Measurements from ENCODE around the gene RABAC1. TPM values are rescaled to one million over a fixed set of nuclear protein-coding genes. Genes with fewer than 3 reads are reported as not detected.
A peak's percentile ranks its signal among the peaks of the same experiment; 100 is the strongest.
"Not testable (repeated sequence)": the region's sequence is repeated elsewhere in the genome, so short reads cannot be mapped to it uniquely, and the experiment has no call there.

The RABAC1 gene
- total RNA-seq, 1 donor from 2014 or later: 56.7 TPM

- H3K27me3 ChIP-seq (ENCODE audit: low read depth): peaks cover 64% of the 10 kb centered on the region
Observed at GRCh38 chr19:41940731-41941409, 18.3 kb downstream of the RABAC1 start.

DNA sequence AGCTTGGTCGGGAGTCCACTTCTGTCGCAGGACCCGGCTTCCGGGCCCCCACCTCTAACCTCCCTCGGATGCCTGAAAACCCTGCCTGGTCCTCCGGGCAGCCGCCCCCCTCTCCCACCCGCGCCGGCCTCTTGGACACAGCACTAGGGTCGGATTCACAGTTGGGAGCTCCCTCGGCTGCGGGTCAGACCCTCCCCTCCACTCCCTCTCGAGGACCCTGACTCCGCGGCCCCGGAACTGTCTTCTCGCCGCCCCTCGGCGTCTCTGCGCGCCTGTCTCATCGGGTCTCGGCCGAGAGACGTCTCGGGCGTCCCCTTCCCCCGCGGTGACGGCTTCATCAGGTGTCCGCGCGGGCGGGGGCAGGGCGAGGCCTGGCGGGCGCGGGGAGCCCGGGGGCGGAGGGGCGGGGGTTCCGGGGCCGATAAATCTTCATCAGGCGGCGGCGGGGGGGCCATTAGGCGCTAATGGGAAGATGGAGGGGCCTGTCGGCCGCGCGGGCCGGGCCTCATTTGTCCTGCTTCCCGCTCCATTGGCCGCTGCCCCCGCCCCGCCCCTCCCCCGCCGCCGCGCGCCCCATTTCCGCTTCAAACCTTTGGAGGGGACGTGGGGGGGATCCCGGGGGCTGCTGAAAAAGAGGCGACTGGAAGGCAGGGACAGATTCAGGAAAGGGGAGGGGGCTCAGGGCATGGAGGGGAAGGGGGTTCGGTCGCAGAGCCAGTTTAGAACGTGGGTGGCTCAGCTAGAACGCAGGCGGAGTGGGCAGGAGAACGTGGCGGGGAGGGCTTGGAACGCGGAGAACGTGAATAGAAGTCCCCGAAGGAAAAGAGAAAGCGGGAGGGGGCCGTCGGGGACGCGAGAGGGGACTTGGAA is 19.0 kb downstream of the RABAC1 start:
- H3K9me3 ChIP-seq (replicated peaks): no peaks in the 10 kb centered on the region
- H3K36me3 ChIP-seq: no peaks in the 10 kb centered on the region
- no peak for TF ChIP-seq CTCF (IDR thresholded peaks at IDR 0.05; ENCODE audit: borderline replicate concordance)
- intact Hi-C loops (cut with micrococcal nuclease): loop anchor here (10.0 kb wide), 1 partner anchor 75 kb away; the partner anchor contains the start of gene RPS19
- peaks cover 72% of the 10 kb centered on the region for H3K27me3 ChIP-seq (ENCODE audit: low read depth)
- DNase-seq: no peak
- peak overlapping the region; percentile 67 for H3K4me3 ChIP-seq
- peaks cover 16% of the 10 kb centered on the region for H3K4me1 ChIP-seq
- H3K27ac ChIP-seq (replicated peaks): no peak overlapping the region

More at GRCh38 chr19:41940731-41941409, 18.3 kb downstream of the RABAC1 start:
- H3K27ac ChIP-seq (replicated peaks): no peak overlapping the region
- no peaks in the 10 kb centered on the region for H3K36me3 ChIP-seq
- peaks cover 16% of the 10 kb centered on the region for H3K4me1 ChIP-seq
- DNase-seq: no peak
- H3K4me3 ChIP-seq: peak overlapping the region; percentile 67
- no peaks in the 10 kb centered on the region for H3K9me3 ChIP-seq (replicated peaks)
- intact Hi-C loops (cut with micrococcal nuclease): no loop called here
- TF ChIP-seq CTCF (IDR thresholded peaks at IDR 0.05; ENCODE audit: borderline replicate concordance): no peak

GRCh38 chr19:41939209-41939608 is 19.9 kb downstream of the RABAC1 start:
- DNase-seq; H3K36me3 ChIP-seq; H3K9me3 ChIP-seq (replicated peaks); H3K27ac ChIP-seq (replicated peaks); H3K4me3 ChIP-seq: not testable (repeated sequence)
- Histone ChIP-seq H3K4me1 (peaks cover 16% of the 10 kb centered on the region), H3K27me3 (ENCODE audit: low read depth) (peaks cover 80% of the 10 kb centered on the region)
- intact Hi-C loops (cut with micrococcal nuclease): loop anchor here (10.0 kb wide), 1 partner anchor 74 kb away; the partner anchor contains the start of gene RPS19

GRCh38 chr19:41937525-41938468 is 21.3 kb downstream of the RABAC1 start:
- H3K27me3 ChIP-seq (ENCODE audit: low read depth): peaks cover 84% of the 10 kb centered on the region

GRCh38 chr19:41936961-41937360 is 22.2 kb downstream of the RABAC1 start:
- TF ChIP-seq CTCF (IDR thresholded peaks at IDR 0.05; ENCODE audit: borderline replicate concordance): no peak
- no peaks in the 10 kb centered on the region for H3K36me3 ChIP-seq
- peaks cover 87% of the 10 kb centered on the region for H3K27me3 ChIP-seq (ENCODE audit: low read depth)
- peaks cover 21% of the 10 kb centered on the region for H3K4me1 ChIP-seq
- H3K27ac ChIP-seq (replicated peaks): no peak overlapping the region
- DNase-seq: no peak
- intact Hi-C loops (cut with micrococcal nuclease): loop anchor here (10.0 kb wide), 1 partner anchor 72 kb away; the partner anchor contains the start of gene RPS19
- no peak overlapping the region for H3K4me3 ChIP-seq
- H3K9me3 ChIP-seq (replicated peaks): no peaks in the 10 kb centered on the region

More at GRCh38 chr19:41937525-41938468, 21.3 kb downstream of the RABAC1 start:
- Histone ChIP-seq H3K27ac (replicated peaks) (no peak overlapping the region), H3K36me3 (no peaks in the 10 kb centered on the region), H3K4me1 (peaks cover 20% of the 10 kb centered on the region), H3K4me3 (no peak overlapping the region), H3K9me3 (replicated peaks) (no peaks in the 10 kb centered on the region)
- TF ChIP-seq CTCF (IDR thresholded peaks at IDR 0.05; ENCODE audit: borderline replicate concordance): no peak
- intact Hi-C loops (cut with micrococcal nuclease): loop anchor here (10.0 kb wide), 1 partner anchor 73 kb away; the partner anchor contains the start of gene RPS19
- no peak for DNase-seq

Measured in left ventricle myocardium inferior (tissue), 1 donor.